Muscle layer of duodenum (tissue), 2 donors: Measurements from ENCODE around the gene ZNF341.
"Not testable (repeated sequence)": the region's sequence is repeated elsewhere in the genome, so short reads cannot be mapped to it uniquely, and the experiment has no call there.

Experiments used
- H3K27ac ChIP-seq: one replicate; pipeline ENCODE4 v1.7.0; 2013; ENCODE audit warnings: mild to moderate bottlenecking, low read length
- H3K27me3 ChIP-seq: one replicate; pipeline ENCODE4 v1.7.0; 2013; ENCODE audit warnings: low read depth, mild to moderate bottlenecking, control low read depth, low read length
- H3K36me3 ChIP-seq, 2 donors: one replicate each; pipeline ENCODE4 v1.7.0; 2013; ENCODE audit warnings: low read length in 2 of 2, control low read depth in 1 of 2, mild to moderate bottlenecking in 1 of 2; ENCODE audit not compliant: insufficient read depth in 2 of 2, control insufficient read depth in 1 of 2
- H3K4me1 ChIP-seq, 2 donors: one replicate each; pipeline ENCODE4 v1.7.0; 2013; ENCODE audit warnings: low read length in 2 of 2, mild to moderate bottlenecking in 2 of 2, control low read depth in 1 of 2, moderate library complexity in 1 of 2; ENCODE audit not compliant: insufficient read depth in 2 of 2, control insufficient read depth in 1 of 2
- H3K4me3 ChIP-seq, 2 donors: one replicate each; pipeline ENCODE4 v1.7.0; 2013; ENCODE audit warnings: low read length in 2 of 2, low read depth in 1 of 2, mild to moderate bottlenecking in 1 of 2
- H3K9me3 ChIP-seq, 2 donors: one replicate each; pipeline ENCODE4 v1.7.0; 2013; ENCODE audit warnings: low read length in 2 of 2, control low read depth in 1 of 2, mild to moderate bottlenecking in 1 of 2; ENCODE audit not compliant: control insufficient read depth in 1 of 2
- donor health status: healthy.

The ZNF341 gene

DNA sequence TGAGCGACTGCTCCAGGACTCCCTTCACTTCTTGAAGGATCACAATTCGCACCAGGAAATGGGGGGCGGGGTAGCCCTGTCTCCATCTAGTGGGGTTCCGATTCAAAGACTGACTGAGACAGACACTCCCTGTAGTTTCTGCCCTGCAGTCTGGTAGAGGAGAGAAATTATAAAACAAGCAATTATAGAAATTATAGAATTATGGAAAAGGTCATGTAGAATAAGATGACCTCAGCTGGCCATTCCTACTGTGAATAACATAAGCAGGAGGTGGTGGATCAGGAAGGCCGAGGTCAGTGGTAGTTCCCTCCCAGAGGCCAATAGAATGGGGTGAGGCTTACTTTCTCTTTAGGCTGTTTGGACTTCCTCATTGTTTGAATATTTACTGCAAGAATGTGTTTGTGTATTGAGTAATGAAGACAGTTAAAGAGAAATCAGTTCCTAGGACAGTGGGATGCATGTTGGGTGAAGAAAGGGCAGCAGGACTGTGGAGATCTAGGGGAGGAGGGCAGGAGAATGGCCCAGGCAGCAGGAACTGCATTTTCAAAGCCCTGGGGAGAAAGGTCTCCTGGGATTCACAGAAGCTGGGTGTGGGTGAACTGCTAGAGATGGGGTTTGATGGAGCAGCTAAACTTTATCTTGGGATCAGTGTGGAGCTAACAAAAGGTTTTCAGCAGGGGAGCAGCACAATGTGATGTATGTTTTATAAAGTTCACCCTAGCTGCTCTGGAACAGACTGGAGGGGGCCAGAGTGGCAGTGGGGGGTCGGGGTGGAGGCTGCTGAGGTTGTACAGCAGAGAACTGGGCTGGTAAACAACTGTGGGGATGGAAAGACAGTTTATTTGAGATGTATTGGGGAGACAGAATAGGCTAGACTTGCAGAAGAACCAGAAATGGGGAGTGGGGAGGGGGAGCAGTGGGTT, 2.1 kb downstream of the ZNF341 start:
- Histone ChIP-seq H3K9me3 (peaks cover 0 to 14% of the 10 kb centered on the region in 2 donors), H3K4me1 (peaks cover 8 to 18% of the 10 kb centered on the region in 2 donors), H3K4me3 (peak overlapping the region in 1 of 2 donors; percentile 1), H3K27ac (peak overlapping the region; percentile 59), H3K27me3 (no peaks in the 10 kb centered on the region), H3K36me3 (peaks cover 0 to 7% of the 10 kb centered on the region in 2 donors)

DNA sequence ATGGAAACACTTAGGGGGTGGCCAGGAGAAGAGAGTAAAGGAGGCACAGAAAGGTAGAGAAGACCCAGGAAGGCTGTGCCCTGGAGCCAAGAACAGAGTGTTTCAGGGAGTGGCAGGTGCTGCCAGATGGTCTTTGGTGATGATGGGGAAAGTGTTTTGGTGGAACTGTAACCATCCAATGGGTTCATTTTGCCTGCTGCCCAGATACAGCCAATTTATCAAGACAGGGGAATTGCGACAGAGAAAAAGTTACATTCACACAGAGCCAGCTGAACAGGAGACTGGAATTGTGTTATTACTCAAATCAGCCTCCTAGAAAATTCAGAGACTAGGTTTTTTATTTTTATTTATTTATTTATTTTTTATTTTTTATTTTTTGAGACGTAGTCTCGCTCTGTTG, 5.2 kb downstream of the ZNF341 start:
- Histone ChIP-seq H3K36me3 (peaks cover 0 to 7% of the 10 kb centered on the region in 2 donors), H3K9me3 (peaks cover 0 to 14% of the 10 kb centered on the region in 2 donors), H3K27me3 (no peaks in the 10 kb centered on the region), H3K4me3 (peak overlapping the region in 1 of 2 donors; percentile 17), H3K4me1 (peaks cover 8 to 13% of the 10 kb centered on the region in 2 donors), H3K27ac (no peak overlapping the region)

DNA sequence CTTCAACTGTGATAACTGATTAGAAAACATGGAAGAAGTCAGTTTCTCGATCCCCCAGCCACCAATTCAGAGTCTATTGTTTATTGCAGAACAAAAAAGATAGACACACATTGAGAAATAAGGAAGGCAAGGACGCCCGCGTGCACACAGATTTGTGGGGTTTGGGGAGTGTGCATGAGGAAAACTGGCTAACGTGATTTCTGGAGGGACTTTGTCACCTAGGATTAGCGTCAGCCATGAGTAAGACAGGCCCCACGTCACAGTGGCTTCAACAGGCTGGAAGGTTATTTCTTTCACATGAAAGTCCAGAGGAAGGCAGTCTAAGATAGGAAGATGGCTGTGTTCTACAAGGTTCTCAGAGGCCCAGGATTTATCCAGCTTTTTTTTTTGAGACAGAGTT, 7.7 kb downstream of the ZNF341 start:
- Histone ChIP-seq H3K36me3 (peaks cover 0 to 7% of the 10 kb centered on the region in 2 donors), H3K27me3 (no peaks in the 10 kb centered on the region)

DNA sequence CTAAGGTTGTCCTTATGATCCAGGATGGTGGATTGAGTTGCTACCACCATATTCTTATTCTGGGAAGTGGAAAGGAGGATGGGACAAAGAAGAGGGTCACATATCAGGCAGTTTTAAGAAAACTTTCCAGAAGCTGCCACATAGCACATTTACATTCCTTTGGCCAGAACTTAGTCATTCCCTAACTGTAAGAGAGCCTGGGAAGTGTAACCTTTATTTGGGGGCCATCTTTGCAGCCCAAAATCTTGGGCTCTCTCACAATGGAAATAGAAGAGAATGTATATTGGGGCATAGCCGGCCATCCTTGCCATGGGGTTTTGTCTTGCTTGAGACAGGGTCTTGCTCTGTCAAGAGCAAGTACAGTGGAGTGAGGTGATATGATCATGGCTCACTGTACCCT, 8.4 kb downstream of the ZNF341 start:
- H3K4me1 ChIP-seq: no peaks in the 10 kb centered on the region
- H3K36me3 ChIP-seq: peaks cover 0 to 9% of the 10 kb centered on the region in 2 donors
- H3K9me3 ChIP-seq: peaks cover 0 to 14% of the 10 kb centered on the region in 2 donors
- H3K27ac ChIP-seq: no peak overlapping the region
- no peak overlapping the region for H3K4me3 ChIP-seq
- no peaks in the 10 kb centered on the region for H3K27me3 ChIP-seq

More for the DNA sequence above, 7.7 kb downstream of the ZNF341 start:
- Histone ChIP-seq H3K4me3 (no peak overlapping the region), H3K27ac (no peak overlapping the region), H3K9me3 (peaks cover 0 to 14% of the 10 kb centered on the region in 2 donors), H3K4me1 (no peaks in the 10 kb centered on the region)

DNA sequence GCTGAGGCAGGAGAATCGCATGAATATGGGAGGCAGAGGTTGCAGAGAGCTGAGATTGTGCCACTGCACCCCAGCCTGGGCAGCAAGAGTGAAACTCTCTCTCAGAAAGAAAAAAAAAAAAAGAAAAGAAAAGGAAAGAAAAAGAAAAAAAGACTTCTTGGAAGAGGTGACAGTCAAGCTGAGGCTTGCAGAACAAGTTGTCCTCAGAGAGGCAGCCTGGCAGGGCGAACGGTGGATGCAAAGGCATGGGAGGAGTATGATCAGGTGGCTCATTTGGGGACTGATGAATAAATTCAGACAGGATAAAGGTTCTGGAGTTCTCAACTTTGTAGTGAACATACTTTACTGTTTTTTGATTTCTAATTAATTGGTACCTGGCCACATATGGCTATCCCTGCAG, 12.4 kb downstream of the ZNF341 start:
- Histone ChIP-seq H3K27ac (no peak overlapping the region), H3K9me3 (no peaks in the 10 kb centered on the region), H3K27me3 (no peaks in the 10 kb centered on the region), H3K36me3 (peaks cover 5 to 13% of the 10 kb centered on the region in 2 donors), H3K4me3 (no peak overlapping the region), H3K4me1 (no peaks in the 10 kb centered on the region)

DNA sequence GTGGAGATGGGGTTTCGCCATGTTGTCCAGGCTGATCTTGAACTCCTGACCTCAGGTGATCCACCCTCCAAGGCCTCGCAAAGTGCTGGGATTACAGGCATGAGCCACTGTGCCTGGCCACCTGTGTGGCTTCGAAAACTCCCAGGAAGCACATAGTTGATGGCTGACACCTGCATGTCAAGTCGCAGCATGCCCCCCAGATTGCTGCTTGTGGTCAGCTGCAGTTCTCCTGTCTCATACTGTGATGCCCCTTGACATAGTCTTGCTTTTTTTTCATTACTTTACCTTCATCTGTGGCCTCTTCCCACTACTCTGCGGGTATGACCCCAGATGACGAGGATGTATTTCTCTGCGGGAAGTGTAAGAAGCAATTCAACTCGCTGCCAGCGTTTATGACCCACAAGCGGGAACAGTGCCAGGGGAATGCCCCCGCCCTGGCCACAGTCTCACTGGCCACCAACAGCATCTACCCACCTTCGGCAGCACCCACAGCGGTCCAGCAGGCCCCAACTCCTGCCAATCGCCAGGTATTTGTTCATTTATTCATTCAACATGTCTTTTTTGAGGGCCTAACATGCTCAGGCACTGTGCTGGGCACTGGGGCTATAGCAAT, 13.1 kb downstream of the ZNF341 start:
- Histone ChIP-seq H3K27ac (no peak overlapping the region), H3K36me3 (peaks cover 5 to 15% of the 10 kb centered on the region in 2 donors), H3K9me3 (no peaks in the 10 kb centered on the region), H3K27me3 (no peaks in the 10 kb centered on the region), H3K4me1 (no peaks in the 10 kb centered on the region), H3K4me3 (no peak overlapping the region)

DNA sequence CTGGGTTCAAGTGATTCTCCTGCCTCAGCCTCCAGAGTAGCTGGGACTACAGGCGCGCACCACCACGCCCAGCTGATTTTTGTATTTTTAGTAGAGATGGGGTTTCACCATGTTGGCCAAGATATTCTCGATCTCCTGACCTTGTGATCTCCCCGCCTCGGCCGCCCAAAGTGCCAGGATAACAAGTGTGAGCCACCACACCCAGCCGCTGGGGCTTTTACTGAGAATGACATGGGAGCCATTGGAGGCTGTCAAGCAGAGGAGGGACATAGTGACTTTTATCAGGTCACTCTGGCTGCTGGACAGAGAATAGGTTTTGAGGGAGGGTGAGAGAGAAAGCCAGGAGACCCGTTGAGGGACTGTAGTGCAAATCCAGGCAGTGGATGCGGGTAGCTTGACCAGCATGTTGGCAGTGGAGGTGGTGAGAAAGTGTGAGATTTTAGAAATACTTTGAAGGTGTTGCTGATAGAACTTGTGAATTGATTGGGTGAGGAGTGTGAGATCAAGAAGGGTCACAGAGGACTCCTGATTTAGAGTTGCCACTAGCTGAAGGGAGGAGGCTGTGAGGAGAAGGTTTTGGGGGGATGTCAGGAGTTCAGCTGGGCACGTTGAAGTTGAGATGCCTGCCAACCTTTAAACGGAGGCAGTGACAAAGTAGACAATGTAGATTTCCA, 14.7 kb downstream of the ZNF341 start:
- Histone ChIP-seq H3K27me3 (no peaks in the 10 kb centered on the region), H3K4me3 (no peak overlapping the region), H3K9me3 (no peaks in the 10 kb centered on the region), H3K36me3 (peaks cover 5 to 19% of the 10 kb centered on the region in 2 donors), H3K4me1 (no peaks in the 10 kb centered on the region), H3K27ac (no peak overlapping the region)

DNA sequence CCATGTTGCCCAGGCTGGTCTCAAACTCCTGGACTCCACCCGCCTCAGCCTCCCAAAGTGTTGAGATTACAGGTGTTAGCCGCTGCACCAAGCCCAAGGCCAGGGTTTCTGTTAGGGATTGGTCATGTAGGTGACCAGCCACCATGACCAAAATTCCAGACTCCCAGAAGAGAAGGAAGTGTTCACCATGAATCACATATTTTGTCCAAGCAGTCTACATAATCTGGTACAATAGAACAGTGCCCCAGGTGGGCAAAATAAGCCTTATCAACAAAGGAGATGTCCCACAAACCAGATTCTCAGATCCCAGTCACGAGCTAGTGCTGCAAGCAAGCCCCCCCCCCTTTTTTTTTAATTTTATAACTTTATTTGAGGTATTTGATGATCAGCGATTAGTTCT, 20.0 kb downstream of the ZNF341 start:
- H3K4me3 ChIP-seq: no peak overlapping the region
- H3K27me3 ChIP-seq: no peaks in the 10 kb centered on the region
- peaks cover 21 to 36% of the 10 kb centered on the region in 2 donors for H3K36me3 ChIP-seq
- no peaks in the 10 kb centered on the region for H3K4me1 ChIP-seq
- H3K27ac ChIP-seq: no peak overlapping the region
- no peaks in the 10 kb centered on the region for H3K9me3 ChIP-seq

DNA sequence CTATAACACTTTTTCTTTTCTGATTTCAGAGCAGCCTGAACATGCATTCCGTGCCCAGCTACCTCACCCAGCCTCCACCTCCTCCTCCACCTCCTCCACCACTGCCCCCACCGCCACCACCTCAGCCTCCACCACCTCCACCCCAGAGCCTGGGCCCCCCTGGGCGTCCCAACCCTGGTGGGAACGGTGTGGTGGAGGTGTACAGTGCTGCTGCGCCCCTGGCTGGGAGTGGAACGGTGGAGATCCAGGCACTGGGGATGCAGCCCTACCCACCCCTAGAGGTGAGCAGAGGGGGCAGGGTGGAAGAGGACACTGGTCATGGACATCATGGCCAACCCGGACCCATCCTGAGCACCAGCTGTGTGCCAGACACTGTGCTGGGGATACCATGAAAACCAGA, 21.3 kb downstream of the ZNF341 start:
- peaks cover 27 to 46% of the 10 kb centered on the region in 2 donors for H3K36me3 ChIP-seq
- no peaks in the 10 kb centered on the region for H3K4me1 ChIP-seq
- H3K27ac ChIP-seq: no peak overlapping the region
- H3K4me3 ChIP-seq: no peak overlapping the region
- no peaks in the 10 kb centered on the region for H3K27me3 ChIP-seq
- H3K9me3 ChIP-seq: peaks cover 5% of the 10 kb centered on the region in 2 donors

DNA sequence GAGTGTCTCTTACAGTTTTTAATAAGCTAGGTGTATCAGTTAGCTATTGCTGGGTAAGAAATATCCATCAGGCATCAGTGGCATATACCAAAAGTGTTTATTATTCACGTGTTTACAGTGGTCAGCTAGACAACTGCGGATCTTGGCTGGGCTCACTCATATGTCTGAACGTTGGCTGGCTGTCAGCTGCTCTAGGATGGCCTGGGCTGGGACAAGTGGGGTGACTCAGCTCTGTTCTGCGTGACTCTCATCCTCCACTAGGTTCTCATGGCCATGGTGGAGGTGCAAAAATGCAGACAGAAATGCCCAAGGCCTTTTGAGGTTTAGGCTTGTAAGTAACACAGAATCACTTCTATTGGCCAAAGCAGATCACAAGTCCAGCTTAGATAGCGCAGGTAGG, 22.0 kb downstream of the ZNF341 start:
- no peaks in the 10 kb centered on the region for H3K27me3 ChIP-seq
- H3K9me3 ChIP-seq: peaks cover 5% of the 10 kb centered on the region in 2 donors
- no peak overlapping the region for H3K4me3 ChIP-seq
- H3K36me3 ChIP-seq: peaks cover 26 to 52% of the 10 kb centered on the region in 2 donors
- H3K4me1 ChIP-seq: no peaks in the 10 kb centered on the region
- no peak overlapping the region for H3K27ac ChIP-seq

DNA sequence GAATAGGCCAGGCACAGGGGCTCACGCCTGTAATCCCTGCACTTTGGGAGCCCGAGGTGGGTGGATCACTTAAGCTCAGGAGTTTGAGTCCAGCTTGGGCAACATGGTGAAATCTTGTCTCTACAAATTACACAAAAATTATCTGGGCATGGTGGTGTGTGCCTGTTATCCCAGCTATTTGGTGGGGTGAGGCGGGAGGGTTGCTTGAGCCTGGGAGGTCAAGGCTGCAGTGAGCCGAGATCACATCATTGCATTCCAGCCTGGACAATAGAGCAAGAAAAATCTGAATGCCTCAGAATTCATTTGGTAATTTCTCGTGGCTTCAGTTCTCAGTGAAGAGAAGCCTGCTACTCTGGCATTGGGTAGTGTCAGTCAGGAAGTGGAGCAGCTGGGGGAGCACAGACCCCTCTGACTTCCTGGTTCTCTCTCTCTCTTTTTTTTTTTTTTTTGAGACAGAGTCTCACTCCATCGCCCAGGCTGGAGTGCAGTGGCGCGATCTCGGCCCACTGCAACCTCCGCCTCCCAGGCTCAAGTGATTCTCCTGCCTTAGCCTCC, 24.2 kb downstream of the ZNF341 start:
- H3K27me3 ChIP-seq, H3K27ac ChIP-seq, H3K4me3 ChIP-seq, H3K4me1 ChIP-seq, H3K9me3 ChIP-seq: not testable (repeated sequence)
- H3K36me3 ChIP-seq: peaks cover 22 to 55% of the 10 kb centered on the region in 2 donors
